Measurements from ENCODE around the gene SPOPL.

DNA sequence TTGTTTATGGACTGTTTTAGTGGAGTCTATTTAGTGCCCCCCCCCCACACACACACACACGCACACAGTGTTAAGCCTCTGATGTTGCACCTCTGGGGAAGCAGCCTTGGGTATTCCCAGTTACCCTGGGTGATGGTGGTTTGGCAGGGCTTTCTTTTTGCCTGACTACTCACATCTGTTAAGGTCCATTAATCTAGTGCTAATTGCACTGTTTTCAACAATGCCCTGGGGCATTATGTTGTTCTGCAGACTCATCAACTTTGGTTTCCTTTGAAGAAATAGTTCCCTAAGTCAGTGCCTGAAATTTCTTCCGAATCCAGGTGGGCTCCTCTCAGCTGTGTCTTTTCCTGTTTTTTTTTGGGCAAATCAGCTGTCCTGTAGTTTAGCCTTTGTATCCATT lies 34.7 kb downstream of the SPOPL start:
- TF ChIP-seq, protein P1, sequence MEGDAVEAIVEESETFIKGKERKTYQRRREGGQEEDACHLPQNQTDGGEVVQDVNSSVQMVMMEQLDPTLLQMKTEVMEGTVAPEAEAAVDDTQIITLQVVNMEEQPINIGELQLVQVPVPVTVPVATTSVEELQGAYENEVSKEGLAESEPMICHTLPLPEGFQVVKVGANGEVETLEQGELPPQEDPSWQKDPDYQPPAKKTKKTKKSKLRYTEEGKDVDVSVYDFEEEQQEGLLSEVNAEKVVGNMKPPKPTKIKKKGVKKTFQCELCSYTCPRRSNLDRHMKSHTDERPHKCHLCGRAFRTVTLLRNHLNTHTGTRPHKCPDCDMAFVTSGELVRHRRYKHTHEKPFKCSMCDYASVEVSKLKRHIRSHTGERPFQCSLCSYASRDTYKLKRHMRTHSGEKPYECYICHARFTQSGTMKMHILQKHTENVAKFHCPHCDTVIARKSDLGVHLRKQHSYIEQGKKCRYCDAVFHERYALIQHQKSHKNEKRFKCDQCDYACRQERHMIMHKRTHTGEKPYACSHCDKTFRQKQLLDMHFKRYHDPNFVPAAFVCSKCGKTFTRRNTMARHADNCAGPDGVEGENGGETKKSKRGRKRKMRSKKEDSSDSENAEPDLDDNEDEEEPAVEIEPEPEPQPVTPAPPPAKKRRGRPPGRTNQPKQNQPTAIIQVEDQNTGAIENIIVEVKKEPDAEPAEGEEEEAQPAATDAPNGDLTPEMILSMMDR (conservative IDR thresholded peaks at IDR 0.05): no peak
- TF ChIP-seq EZH2 (IDR thresholded peaks at IDR 0.05; ENCODE audit: low read depth): no peak

Measured in PC-9 (cell line).